ENCODE measurements around the gene NPTN. TPM values are rescaled to one million over a fixed set of nuclear protein-coding genes. Genes with fewer than 3 reads are reported as not detected.

Gene NPTN
- total RNA-seq, 1 experiment from 2014 or later = 90.9 TPM

DNA sequence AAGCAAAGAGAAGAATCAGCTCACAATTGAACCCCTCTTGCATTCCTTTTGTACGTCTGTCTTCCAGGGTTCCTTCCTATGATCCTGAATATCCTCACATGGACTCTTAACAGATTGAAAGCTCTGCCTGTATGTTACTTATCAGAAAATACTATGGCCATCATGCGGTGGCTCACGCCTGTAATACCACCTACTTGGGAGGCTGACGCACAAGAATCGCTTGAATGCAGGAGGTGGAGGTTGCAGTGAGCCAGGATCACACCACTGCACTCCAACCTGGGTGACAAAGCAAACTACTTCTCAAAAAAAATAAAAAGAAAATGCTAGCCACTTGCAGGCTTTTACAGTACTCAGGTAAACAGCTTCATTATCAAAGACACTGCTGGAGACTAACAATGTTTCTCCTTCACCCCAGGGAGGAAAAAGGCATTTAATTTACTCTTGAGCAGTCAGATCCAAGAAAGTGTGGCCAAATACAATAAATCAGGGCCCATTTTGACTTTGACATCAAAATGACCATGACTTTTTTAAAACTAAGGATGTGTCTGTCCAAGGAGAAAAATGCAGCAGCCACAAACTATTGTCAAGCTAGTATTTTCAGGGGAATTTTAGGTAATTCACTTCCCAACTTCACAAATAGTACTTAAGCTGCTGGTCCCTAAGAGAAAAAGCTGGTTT is 27.3 kb downstream of the NPTN start:
- peaks cover 96% of the 10 kb centered on the region for H3K79me2 ChIP-seq (ENCODE audit: insufficient read depth, low read length)
- TF ChIP-seq YY1 (IDR thresholded peaks at IDR 0.05; ENCODE audit: extremely low read depth, insufficient replicate concordance, low read depth, low read length) (no peak), SRF (IDR thresholded peaks at IDR 0.05; ENCODE audit: low read depth) (no peak), EZH2 (IDR thresholded peaks at IDR 0.05) (no peak)
- POLR2A ChIA-PET = interaction anchor here (1.2 kb wide), 1 partner anchor 27 kb away, joined by 7 read pairs; the partner anchor contains the start of gene NPTN
- BruUV-seq (replicated peaks) = no TSS peak
- H3K9me3 ChIP-seq (ENCODE audit: control insufficient read depth in 1 of 2, insufficient read depth in 1 of 2, low read depth in 1 of 2, low read length in 2 of 2) = no peaks in the 10 kb centered on the region
- intact Hi-C loops (cut with micrococcal nuclease) = no loop called here
- H2AFZ ChIP-seq (ENCODE audit: low read depth, low read length, poor library complexity, severe bottlenecking) = no peak overlapping the region
- H3K36me3 ChIP-seq (ENCODE audit: control insufficient read depth in 1 of 2, insufficient read depth in 2 of 2, low read length in 2 of 2) = no peaks in the 10 kb centered on the region
- CTCF ChIA-PET = interaction anchor here (0.9 to 4.3 kb wide), 5 partner anchors 28 to 332 kb away, joined by 3 to 19 read pairs (median 3); no protein-coding TSS in a partner anchor
- H3K9ac ChIP-seq (ENCODE audit: low read length) = no peak overlapping the region
- DNase-seq (ENCODE audit: low read depth, low spot score) (no peak), ATAC-seq (no peak)
- no peak overlapping the region for H3K27ac ChIP-seq (ENCODE audit: low read depth, low read length)
- no peak overlapping the region for H3K4me3 ChIP-seq (replicated peaks in 1 of 2; ENCODE audit: low read depth in 1 of 2, low read length in 2 of 2)
- H3K4me2 ChIP-seq (ENCODE audit: low read length) = no peak overlapping the region
- H3K9me2 ChIP-seq (ENCODE audit: insufficient read depth) = no peaks in the 10 kb centered on the region
- peaks cover 10 to 21% of the 10 kb centered on the region in 2 experiments; a peak in 3 of 4 replicates for H3K4me1 ChIP-seq (ENCODE audit: control insufficient read depth in 1 of 2, insufficient read depth in 2 of 2, low read length in 2 of 2)
- peaks cover 9% of the 10 kb centered on the region; the same call in 1 of the 2 replicates for H4K20me1 ChIP-seq (ENCODE audit: insufficient read depth)
- RAD21 ChIA-PET (ENCODE audit: low non-redundant PET in 1 of 2, low total read pairs in 2 of 2, uncharacterized antibody in 2 of 2, unreplicated experiment in 2 of 2) = no interaction called here
- no peaks in the 10 kb centered on the region for H3K27me3 ChIP-seq (ENCODE audit: insufficient read depth, low read length)

DNA sequence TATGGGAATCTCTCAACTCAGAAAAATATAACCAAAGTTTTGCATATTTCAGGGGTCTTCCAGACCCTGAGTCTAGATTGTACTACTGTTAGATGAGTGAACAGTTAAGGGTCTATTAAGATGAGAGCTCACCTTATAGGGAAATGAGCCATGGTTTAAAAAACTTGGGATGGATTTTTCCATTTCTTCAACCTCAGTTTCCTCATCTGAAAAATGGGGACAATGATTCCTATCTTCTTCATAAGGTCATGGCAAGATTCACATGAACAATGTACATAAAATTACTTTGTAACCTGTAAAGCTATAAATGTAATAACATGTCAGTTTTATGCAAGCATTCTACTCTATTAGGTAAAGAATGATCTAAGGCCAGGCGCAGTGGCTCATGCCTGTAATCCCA is 28.7 kb downstream of the NPTN start:
- intact Hi-C loops (cut with micrococcal nuclease) = no loop called here
- H3K9me3 ChIP-seq (ENCODE audit: control insufficient read depth in 1 of 2, insufficient read depth in 1 of 2, low read depth in 1 of 2, low read length in 2 of 2) = no peaks in the 10 kb centered on the region
- peaks cover 10% of the 10 kb centered on the region; the same call in 1 of the 2 replicates for H4K20me1 ChIP-seq (ENCODE audit: insufficient read depth)
- no peak for TF ChIP-seq TCF7L2 (IDR thresholded peaks at IDR 0.05; ENCODE audit: borderline replicate concordance, extremely low read depth, insufficient read depth, insufficient read length)
- TF ChIP-seq CTCF (IDR thresholded peaks at IDR 0.05 in 2 of 3, conservative IDR thresholded peaks at IDR 0.05 in 1 of 3; ENCODE audit: borderline replicate concordance in 1 of 3, insufficient read depth in 1 of 3, low read depth in 2 of 3, low read length in 2 of 3) = no peak
- no peaks in the 10 kb centered on the region for H3K27me3 ChIP-seq (ENCODE audit: insufficient read depth, low read length)
- POLR2A ChIA-PET = no interaction called here
- BruUV-seq (replicated peaks) = no TSS peak
- RAD21 ChIA-PET (ENCODE audit: low non-redundant PET in 1 of 2, low total read pairs in 2 of 2, uncharacterized antibody in 2 of 2, unreplicated experiment in 2 of 2) = interaction anchor here in 1 of 2 experiments (0.5 kb wide), 1 partner anchor 107 kb away, joined by 5 read pairs; no protein-coding TSS in a partner anchor
- no peak overlapping the region for H3K4me2 ChIP-seq (ENCODE audit: low read length)
- no peak overlapping the region for H2AFZ ChIP-seq (ENCODE audit: low read depth, low read length, poor library complexity, severe bottlenecking)
- no peak overlapping the region for H3K27ac ChIP-seq (ENCODE audit: low read depth, low read length)
- peaks cover 97% of the 10 kb centered on the region for H3K79me2 ChIP-seq (ENCODE audit: insufficient read depth, low read length)
- DNase-seq (ENCODE audit: low read depth, low spot score) (no peak), ATAC-seq (no peak)
- no peak overlapping the region for H3K4me3 ChIP-seq (replicated peaks in 1 of 2; ENCODE audit: low read depth in 1 of 2, low read length in 2 of 2)
- CTCF ChIA-PET = no interaction called here
- no peaks in the 10 kb centered on the region for H3K9me2 ChIP-seq (ENCODE audit: insufficient read depth)
- no peaks in the 10 kb centered on the region for H3K36me3 ChIP-seq (ENCODE audit: control insufficient read depth in 1 of 2, insufficient read depth in 2 of 2, low read length in 2 of 2)
- H3K4me1 ChIP-seq (ENCODE audit: control insufficient read depth in 1 of 2, insufficient read depth in 2 of 2, low read length in 2 of 2) = peaks cover 23 to 35% of the 10 kb centered on the region in 2 experiments
- no peak overlapping the region for H3K9ac ChIP-seq (ENCODE audit: low read length)

All from HCT116 (cell line).